HG02981 (cell line): Measurements from ENCODE around the gene CDH13.

ENCODE experiments used
- ATAC-seq: cut with Tn5 transposase; IDR thresholded peaks from one replicate; pipeline ENCODE4 v1.9.1; 2021; ENCODE audit warnings: mild to moderate bottlenecking, moderate library complexity; ENCODE audit not compliant: unreplicated experiment

CDH13 gene

GRCh38 chr16:83516931-83517330 lies 890.2 kb downstream of the CDH13 start:
- no peak for ATAC-seq

DNA sequence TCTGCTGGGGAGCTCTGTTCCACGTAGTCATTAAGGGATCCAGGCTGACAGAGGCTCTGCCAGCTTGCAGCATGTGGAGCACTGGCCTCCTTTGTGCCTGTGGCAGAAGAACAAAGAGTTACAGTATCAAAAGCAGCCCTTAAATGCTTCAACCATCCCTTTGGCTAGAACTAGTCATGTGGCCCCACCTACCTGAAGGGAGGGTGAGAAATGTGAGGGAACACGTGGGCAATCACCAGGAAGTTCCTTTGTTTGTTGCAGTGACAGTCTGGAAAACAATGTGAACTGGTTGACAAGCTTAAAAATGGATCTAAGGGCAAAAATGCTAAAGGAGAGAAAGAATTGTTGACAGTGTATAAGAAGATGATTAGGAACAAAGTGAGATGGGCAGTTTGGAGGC lies 890.6 kb downstream of the CDH13 start:
- ATAC-seq = no peak

DNA sequence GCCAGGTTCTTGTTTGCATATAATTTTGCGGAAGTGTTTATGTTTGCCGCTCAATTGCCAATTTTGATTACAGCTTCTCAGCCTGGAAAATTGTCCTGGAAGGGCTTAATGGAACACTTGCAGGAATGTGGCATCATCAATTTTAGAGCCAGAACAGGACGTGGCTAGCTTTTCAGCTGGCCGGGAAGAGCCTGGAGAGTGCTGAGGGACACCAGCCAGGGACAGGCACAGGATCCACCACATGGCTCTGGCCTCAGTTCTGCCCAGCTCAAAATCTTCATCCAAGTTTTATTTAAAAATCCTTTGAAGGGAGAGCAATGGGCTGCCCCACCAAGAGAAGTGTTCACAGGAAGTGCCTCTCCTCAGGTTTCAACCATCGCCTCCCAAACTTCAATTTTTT lies 893.8 kb downstream of the CDH13 start:
- no peak for ATAC-seq

- no peak for ATAC-seq
These were observed 903.5 kb downstream of the CDH13 start for GRCh38 chr16:83530293-83530692.

DNA sequence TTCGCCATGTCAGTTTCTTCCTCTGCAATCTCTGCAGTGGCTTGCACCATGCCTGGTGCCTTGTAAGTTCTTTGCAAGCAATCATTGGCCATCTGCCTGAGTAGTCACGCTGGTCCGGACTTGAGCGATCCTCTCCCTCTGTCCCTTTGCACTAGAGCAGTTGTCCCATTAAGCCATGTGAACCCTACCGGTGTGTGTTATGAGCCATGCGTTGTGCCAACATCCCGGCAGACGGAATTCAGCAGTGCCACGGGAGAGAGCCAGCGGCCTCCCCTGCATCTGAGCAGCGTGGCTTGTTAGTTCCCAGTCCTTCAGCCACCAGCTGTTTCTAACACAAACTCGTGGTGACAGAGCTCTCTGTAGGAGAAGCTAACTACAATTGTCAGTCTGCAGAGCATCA lies 905.9 kb downstream of the CDH13 start:
- no peak for ATAC-seq

GRCh38 chr16:83533193-83533592 lies 906.4 kb downstream of the CDH13 start:
- ATAC-seq = no peak

- no peak for ATAC-seq
These were observed 911.9 kb downstream of the CDH13 start for GRCh38 chr16:83538707-83539106.

- ATAC-seq = no peak
These were observed 913.1 kb downstream of the CDH13 start for GRCh38 chr16:83539736-83540490.

GRCh38 chr16:83541231-83541630 lies 914.5 kb downstream of the CDH13 start:
- no peak for ATAC-seq

- ATAC-seq = no peak
These were observed 915.7 kb downstream of the CDH13 start for GRCh38 chr16:83542491-83542890.

DNA sequence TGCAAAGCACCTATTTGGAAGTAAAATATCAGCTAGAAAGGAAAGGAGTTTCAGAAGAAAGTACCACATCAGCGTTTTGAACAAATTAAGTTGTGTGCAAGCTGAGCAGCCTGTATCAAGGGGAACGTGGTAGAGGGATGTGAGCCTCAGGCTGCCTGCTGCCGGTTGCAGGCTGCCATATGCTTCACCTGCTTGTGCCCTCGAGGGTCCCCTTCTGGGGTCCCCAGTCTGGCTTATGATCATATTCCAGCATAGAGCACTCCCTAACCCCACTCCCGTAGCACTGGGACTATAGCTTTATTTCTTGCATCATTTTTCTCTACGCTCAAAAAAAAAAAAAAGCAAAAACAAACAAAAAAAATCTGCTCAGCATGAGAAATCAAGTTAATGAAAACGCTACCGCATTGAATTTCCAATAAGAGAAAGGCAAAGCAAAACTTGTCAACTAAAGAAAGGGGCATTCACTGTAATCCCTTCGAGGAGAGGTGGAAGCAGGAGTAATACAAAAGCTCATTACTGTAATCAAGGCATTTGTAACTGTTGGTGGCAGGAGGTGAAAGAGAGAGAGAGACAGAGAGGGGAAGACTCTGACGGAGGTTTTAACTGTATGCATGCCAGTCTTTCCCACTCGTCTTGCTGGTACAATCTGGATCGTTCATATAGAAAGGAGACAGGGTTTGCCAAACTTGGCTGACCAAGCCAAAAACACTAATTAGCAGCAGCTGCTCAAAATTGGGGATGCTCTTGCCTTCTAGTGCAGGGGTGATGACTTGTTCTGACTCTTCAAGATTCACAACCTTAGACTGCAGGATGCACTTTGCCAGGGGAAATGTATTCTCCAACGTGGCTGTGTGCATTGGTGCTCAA lies 922.8 kb downstream of the CDH13 start:
- ATAC-seq = no peak

- ATAC-seq = no peak
These were observed 923.4 kb downstream of the CDH13 start for GRCh38 chr16:83550183-83550569.

- ATAC-seq = no peak
These were observed 925.5 kb downstream of the CDH13 start for GRCh38 chr16:83552228-83552627.

GRCh38 chr16:83552930-83553329 lies 926.2 kb downstream of the CDH13 start:
- ATAC-seq = no peak

DNA sequence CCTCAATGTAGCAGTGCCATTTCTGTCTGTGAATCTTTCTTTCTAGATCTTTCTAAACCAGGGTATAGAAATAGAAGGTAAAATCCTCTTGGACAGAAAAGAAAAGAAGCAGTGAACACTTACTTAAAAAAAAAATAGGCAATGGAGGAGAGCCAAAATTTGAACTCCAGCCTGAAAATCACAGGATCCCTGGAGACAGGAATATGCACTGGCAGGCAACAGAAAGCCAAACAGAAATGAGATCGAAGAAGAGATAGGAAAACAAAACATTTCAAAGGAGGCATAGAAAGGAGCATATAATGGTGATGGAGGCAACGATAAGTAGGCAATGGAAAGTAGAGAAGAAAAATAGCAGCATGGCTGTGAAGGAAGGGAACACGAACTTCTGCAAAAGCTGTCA lies 927.3 kb downstream of the CDH13 start:
- no peak for ATAC-seq

GRCh38 chr16:83554540-83554939 lies 927.8 kb downstream of the CDH13 start:
- no peak for ATAC-seq

DNA sequence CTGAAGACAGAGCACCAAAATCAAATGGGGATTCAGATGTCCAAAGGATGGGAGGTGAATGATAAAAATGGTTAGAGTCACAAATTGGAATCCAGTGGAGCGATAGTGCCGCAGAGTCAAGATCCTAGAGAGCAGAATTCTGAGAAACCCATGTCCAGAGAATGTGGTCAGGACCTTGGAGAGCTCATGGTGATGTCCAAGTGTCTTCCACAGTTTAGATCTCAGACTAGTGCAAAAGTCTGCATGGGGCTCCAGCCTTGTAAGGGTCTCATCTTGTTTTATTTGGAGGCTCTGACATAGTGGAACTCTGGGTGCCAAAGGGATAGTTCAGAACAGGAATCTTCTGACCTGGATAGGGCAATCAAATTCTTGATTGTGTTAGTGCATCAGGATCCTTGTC lies 935.1 kb downstream of the CDH13 start:
- no peak for ATAC-seq

DNA sequence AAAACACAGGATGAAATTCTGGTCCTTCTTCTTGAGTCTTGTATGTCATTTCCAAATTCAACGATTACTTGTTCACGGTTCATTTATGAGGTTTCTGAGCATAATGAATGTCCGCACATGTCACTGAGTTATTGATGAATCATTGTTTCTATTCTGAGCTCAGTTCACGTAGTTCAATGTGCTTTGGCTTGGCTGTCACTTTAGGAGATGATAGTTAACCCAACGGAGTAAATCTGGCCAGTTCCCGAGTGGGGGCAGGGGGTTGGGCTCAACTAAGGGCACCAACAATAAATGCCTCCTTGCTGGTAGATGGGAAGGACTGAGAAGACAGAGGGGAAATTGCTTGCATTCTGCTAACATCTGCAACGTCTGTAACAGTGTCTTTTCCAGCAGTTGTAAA lies 941.6 kb downstream of the CDH13 start:
- ATAC-seq = no peak

DNA sequence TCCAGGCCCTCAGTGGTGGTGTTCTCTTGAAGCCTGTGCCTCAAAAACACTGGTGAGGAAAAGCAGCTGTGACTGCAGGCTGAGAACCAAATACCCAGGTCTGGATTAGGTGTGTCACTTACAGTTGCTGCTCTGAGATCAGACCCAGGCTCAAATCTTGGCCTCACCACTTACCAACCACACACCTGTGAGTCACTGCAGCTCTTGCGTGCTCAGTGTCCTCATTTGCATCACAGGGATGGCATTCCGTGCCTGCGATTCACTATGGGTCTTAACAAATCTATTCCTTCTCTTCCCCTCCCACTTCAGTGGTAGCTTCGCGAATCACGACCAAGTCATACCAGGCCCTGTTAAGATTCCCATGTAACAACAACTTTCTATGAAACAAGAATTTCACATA lies 947.6 kb downstream of the CDH13 start:
- ATAC-seq = no peak

DNA sequence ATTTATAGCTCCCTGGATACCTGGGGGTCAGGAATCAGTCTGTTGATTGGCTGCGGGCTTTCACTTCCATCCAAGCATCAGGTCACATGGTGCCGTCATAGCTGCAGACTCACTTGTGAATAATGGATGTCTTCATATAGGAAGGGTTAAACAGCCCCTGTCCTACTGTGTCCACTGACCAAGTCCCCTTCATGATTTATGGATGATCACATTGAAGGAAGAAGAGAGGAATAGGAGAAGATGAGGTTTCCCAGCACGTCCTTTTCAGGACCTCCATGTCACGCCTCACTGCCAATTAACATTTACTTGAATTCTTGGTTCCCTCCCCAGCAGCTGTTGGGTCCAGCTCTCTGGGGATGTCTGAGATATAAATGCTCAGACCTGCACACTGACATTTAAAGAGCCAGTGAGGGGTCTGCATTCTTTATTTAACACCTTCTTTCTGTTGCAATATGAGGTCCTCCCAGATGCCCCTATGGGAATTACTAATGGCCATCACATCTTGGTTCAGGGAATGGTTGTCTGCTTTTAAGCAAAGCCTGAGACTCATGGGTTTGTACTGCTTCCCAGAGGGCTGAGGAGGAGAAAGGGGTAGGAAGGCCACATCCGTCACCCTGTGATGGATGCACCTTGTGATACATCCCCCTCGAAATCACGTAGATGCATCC lies 950.4 kb downstream of the CDH13 start:
- ATAC-seq = no peak

- ATAC-seq = no peak
These were observed 951.4 kb downstream of the CDH13 start for GRCh38 chr16:83578171-83578570.

- no peak for ATAC-seq
These were observed 952.3 kb downstream of the CDH13 start for GRCh38 chr16:83579027-83579426.
